ENCODE data around the gene PRR20G. TPM values are rescaled to one million over a fixed set of nuclear protein-coding genes. Genes with fewer than 3 reads are reported as not detected.

Gene PRR20G
- total RNA-seq, 1 experiment from 2014 or later = 0.30 TPM

- TF ChIP-seq ZBTB33 (IDR thresholded peaks at IDR 0.05; ENCODE audit: extremely low read depth, insufficient replicate concordance, low read length) (no peak), SP1 (IDR thresholded peaks at IDR 0.05; ENCODE audit: low read depth) (no peak), EGR1 (IDR thresholded peaks at IDR 0.05; ENCODE audit: low read depth) (no peak), RAD21 (IDR thresholded peaks at IDR 0.05; ENCODE audit: low read depth) (no peak), CBX3 (IDR thresholded peaks at IDR 0.05; ENCODE audit: low read depth) (no peak)
Observed at GRCh38 chr3:127323581-127323980, 35.7 kb upstream of the PRR20G start (continued).

GRCh38 chr3:127321371-127321770 is 33.5 kb upstream of the PRR20G start:
- no peak overlapping the region for H3K27ac ChIP-seq (ENCODE audit: low read depth, low read length)
- no peak for TF ChIP-seq EZH2 (IDR thresholded peaks at IDR 0.05)
- no peak for TF ChIP-seq ZFX (IDR thresholded peaks at IDR 0.05)
- TF ChIP-seq RAD21 (IDR thresholded peaks at IDR 0.05; ENCODE audit: low read depth) = no peak
- no peak for TF ChIP-seq CBX3 (IDR thresholded peaks at IDR 0.05; ENCODE audit: low read depth)
- no peak for TF ChIP-seq ZBTB33 (IDR thresholded peaks at IDR 0.05; ENCODE audit: extremely low read depth, insufficient replicate concordance, low read length)
- TF ChIP-seq YY1 (IDR thresholded peaks at IDR 0.05; ENCODE audit: extremely low read depth, insufficient replicate concordance, low read depth, low read length) = no peak
- no peak for TF ChIP-seq POLR2AphosphoS5 (IDR thresholded peaks at IDR 0.05; ENCODE audit: low read depth, low read length)
- TF ChIP-seq ATF3 (IDR thresholded peaks at IDR 0.05) = no peak
- TF ChIP-seq TCF7L2 (IDR thresholded peaks at IDR 0.05; ENCODE audit: borderline replicate concordance, extremely low read depth, insufficient read depth, insufficient read length) = no peak
- no peak for TF ChIP-seq SRF (IDR thresholded peaks at IDR 0.05; ENCODE audit: low read depth)
- no peaks in the 10 kb centered on the region for H3K36me3 ChIP-seq (ENCODE audit: control insufficient read depth in 1 of 2, insufficient read depth in 2 of 2, low read length in 2 of 2)
- no peak overlapping the region for H2AFZ ChIP-seq (ENCODE audit: low read depth, low read length, poor library complexity, severe bottlenecking)
- H3K79me2 ChIP-seq (ENCODE audit: insufficient read depth, low read length) = no peaks in the 10 kb centered on the region
- no peak overlapping the region for H3K4me3 ChIP-seq (replicated peaks in 1 of 2; ENCODE audit: low read depth in 1 of 2, low read length in 2 of 2)
- POLR2A ChIA-PET = no interaction called here
- no TSS peak for BruUV-seq (replicated peaks)
- DNase-seq (ENCODE audit: low read depth, low spot score) (no peak), ATAC-seq (no peak)
- peaks cover 27% of the 10 kb centered on the region; the same call in 1 of the 2 replicates for H3K27me3 ChIP-seq (ENCODE audit: insufficient read depth, low read length)
- H3K4me1 ChIP-seq (ENCODE audit: control insufficient read depth in 1 of 2, insufficient read depth in 2 of 2, low read length in 2 of 2) = no peaks in the 10 kb centered on the region
- no peak overlapping the region for H3K9ac ChIP-seq (ENCODE audit: low read length)
- H3K4me2 ChIP-seq (ENCODE audit: low read length) = no peak overlapping the region
- RAD21 ChIA-PET (ENCODE audit: low non-redundant PET in 1 of 2, low total read pairs in 2 of 2, uncharacterized antibody in 2 of 2, unreplicated experiment in 2 of 2) = no interaction called here
- no peaks in the 10 kb centered on the region for H3K9me3 ChIP-seq (ENCODE audit: control insufficient read depth in 1 of 2, insufficient read depth in 1 of 2, low read depth in 1 of 2, low read length in 2 of 2)
- H3K9me2 ChIP-seq (ENCODE audit: insufficient read depth) = no peaks in the 10 kb centered on the region
- intact Hi-C loops (cut with micrococcal nuclease) = no loop called here
- H4K20me1 ChIP-seq (ENCODE audit: insufficient read depth) = no peaks in the 10 kb centered on the region
- CTCF ChIA-PET = no interaction called here
